HepG2 (cell line): Measurements from ENCODE around the gene P4HTM. TPM values are rescaled to one million over a fixed set of nuclear protein-coding genes. Genes with fewer than 3 reads are reported as not detected.

Source experiments
- ARID2 ChIP-seq: sonication (generic); formaldehyde crosslinking; IDR thresholded peaks from 2 replicates; pipeline ENCODE4 v1.8.1; 2022; ENCODE audit warnings: mild to moderate bottlenecking, missing genetic modification reagents, borderline replicate concordance
- DPF2 ChIP-seq: sonication (generic); formaldehyde crosslinking; IDR thresholded peaks from 2 replicates; pipeline ENCODE4 v1.4.0; 2020; ENCODE audit warnings: mild to moderate bottlenecking, low read depth, missing genetic modification reagents, borderline replicate concordance
- KLF16 ChIP-seq, 2 experiments: sonication (generic) in 1 of 2; formaldehyde crosslinking in 1 of 2; IDR thresholded peaks; 2 replicates each; pipeline versions ENCODE4 v1.6.1 to v1.8.0; 2016 to 2023; ENCODE audit warnings: missing genetic modification reagents in 2 of 2, missing compliant biosample characterization in 1 of 2
- LRRFIP1 ChIP-seq: sonication (generic); formaldehyde crosslinking; conservative IDR thresholded peaks from 2 replicates; pipeline ENCODE4 v1.4.0; 2020; ENCODE audit warnings: missing genetic modification reagents
- MAZ ChIP-seq, 2 experiments: sonication (generic) in 1 of 2; formaldehyde crosslinking in 1 of 2; IDR thresholded peaks; 2 replicates each; pipeline versions ENCODE4 v1.5.0 to v1.6.1; 2012 to 2020; ENCODE audit warnings: low read depth in 2 of 2, mild to moderate bottlenecking in 2 of 2, borderline replicate concordance in 1 of 2, improper control_type of control experiment in 1 of 2, low read length in 1 of 2, missing genetic modification reagents in 1 of 2, moderate library complexity in 1 of 2
- NR0B2 ChIP-seq: sonication (generic); formaldehyde crosslinking; IDR thresholded peaks from 2 replicates; pipeline ENCODE4 v1.4.0; 2020; ENCODE audit warnings: mild to moderate bottlenecking, missing genetic modification reagents
- PHF8 ChIP-seq: sonication (generic); formaldehyde crosslinking; IDR thresholded peaks from 2 replicates; pipeline ENCODE4 v1.5.0; 2020; ENCODE audit warnings: missing genetic modification reagents
- SALL2 ChIP-seq: sonication (generic); formaldehyde crosslinking; IDR thresholded peaks from 2 replicates; pipeline ENCODE4 v1.8.1; 2023; ENCODE audit warnings: mild to moderate bottlenecking, missing genetic modification reagents, inconsistent platforms
- TGIF2 ChIP-seq: IDR thresholded peaks from 2 replicates; pipeline ENCODE4 v1.6.1; 2016; ENCODE audit warnings: control low read depth, missing compliant biosample characterization
- YEATS2 ChIP-seq: sonication (generic); formaldehyde crosslinking; IDR thresholded peaks from 2 replicates; pipeline ENCODE4 v1.4.0; 2020; ENCODE audit warnings: missing genetic modification reagents, borderline replicate concordance
- ZNF556 ChIP-seq: sonication (generic); formaldehyde crosslinking; IDR thresholded peaks from 2 replicates; pipeline ENCODE4 v1.4.0; 2020; ENCODE audit warnings: mild to moderate bottlenecking, missing genetic modification reagents, borderline replicate concordance
- ZNF557 ChIP-seq: sonication (generic); formaldehyde crosslinking; IDR thresholded peaks from 2 replicates; pipeline ENCODE4 v1.4.0; 2020; ENCODE audit warnings: missing genetic modification reagents
- ZNF644 ChIP-seq: IDR thresholded peaks from 2 replicates; pipeline ENCODE4 v1.6.1; 2016; ENCODE audit warnings: low read depth
- ZNF749 ChIP-seq: sonication (generic); formaldehyde crosslinking; IDR thresholded peaks from 2 replicates; pipeline ENCODE4 v1.8.0; 2022; ENCODE audit warnings: mild to moderate bottlenecking, missing genetic modification reagents, moderate library complexity, borderline replicate concordance
- polyA plus RNA-seq, 8 experiments: library from polyadenylated mRNA; depleted of rRNA in 3 of 8; stranded (reverse) in 7 of 8; unstranded in 1 of 8; fragments of >200 nt; fragmentation: Illumina TruSeq in 4 of 8; extraction: Trizol in 4 of 8; gene quantifications; 2 replicates each; pipeline versions ENCODE4 v1.2.1 to v1.2.3, GENCODE V29; 2011 to 2016; ENCODE audit warnings: low read depth in 4 of 8, missing spikeins in 1 of 8, mixed read lengths in 1 of 8; ENCODE audit not compliant: insufficient read depth in 1 of 8
- total RNA-seq, 5 experiments: library from RNA; depleted of rRNA; stranded (reverse); fragments of >200 nt; fragmentation: Illumina TruSeq; extraction: Trizol; gene quantifications; 2 replicates each; pipeline ENCODE4 v1.2.3, GENCODE V29; 2016; ENCODE audit warnings: low read depth in 1 of 5
- TF ChIP-seq, protein P1 (sequence below): sonication (generic); formaldehyde crosslinking; IDR thresholded peaks from 2 replicates; pipeline ENCODE4; 2020; ENCODE audit warnings: missing genetic modification reagents, mild to moderate bottlenecking, borderline replicate concordance
- TF ChIP-seq, protein P2 (sequence below): sonication (generic); formaldehyde crosslinking; IDR thresholded peaks from 2 replicates; pipeline ENCODE4 v1.5.1; 2020; ENCODE audit warnings: missing genetic modification reagents, mild to moderate bottlenecking, borderline replicate concordance
- TF ChIP-seq, protein P3 (sequence below): sonication (generic); formaldehyde crosslinking; IDR thresholded peaks from 2 replicates; pipeline ENCODE4 v1.5.0; 2020; ENCODE audit warnings: missing genetic modification reagents

The P4HTM gene
- total and polyA plus RNA-seq, 2 of the 13 experiments (the other 11 are each of a cell fraction or from before 2014, with no cell fraction given): 0.01 TPM; not detected in 1

DNA sequence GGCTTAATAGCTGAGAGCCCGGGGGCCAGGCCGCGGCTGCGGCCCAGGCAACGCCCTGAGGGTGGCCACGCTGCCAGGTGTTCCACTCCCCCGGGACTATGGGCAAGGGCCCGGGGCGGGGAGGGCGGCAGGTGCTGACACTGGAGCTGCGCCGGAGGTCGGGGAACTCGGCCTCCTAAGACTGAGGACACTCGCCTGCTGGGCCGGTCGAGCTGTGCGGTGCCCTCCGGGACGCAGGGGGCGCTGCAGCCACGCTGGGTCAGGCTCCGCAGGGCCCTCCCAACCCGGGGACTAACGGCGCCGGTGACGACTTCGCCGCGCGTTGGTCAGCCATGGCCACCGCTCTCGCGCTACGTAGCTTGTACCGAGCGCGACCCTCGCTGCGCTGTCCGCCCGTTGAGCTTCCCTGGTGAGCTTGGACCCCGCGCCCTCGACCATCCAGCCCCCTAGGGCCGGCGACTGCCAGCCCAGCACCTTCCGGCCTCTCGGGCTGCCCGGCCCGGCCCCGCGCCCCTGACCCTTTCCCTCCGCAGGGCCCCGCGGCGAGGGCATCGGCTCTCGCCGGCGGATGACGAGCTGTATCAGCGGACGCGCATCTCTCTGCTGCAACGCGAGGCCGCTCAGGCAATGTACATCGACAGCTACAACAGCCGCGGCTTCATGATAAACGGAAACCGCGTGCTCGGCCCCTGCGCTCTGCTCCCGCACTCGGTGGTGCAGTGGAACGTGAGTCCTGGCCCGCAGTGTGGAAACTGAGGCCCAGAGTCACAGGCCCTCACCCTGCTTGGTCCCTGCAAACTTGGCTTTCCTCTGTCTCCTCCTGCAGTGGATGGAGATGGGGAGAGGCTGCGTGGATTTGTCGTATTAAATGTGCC lies 32.0 kb downstream of the P4HTM start, which contains the start of gene NDUFAF3 (continued):
- TF ChIP-seq SALL2 (CRISPR knock-in tag) (peak; percentile 65), KLF16 (CRISPR knock-in tag; IDR thresholded peaks at IDR 0.05) (no peak; a peak in 2 of 4 replicates), YEATS2 (CRISPR knock-in tag) (peak; percentile 91), TGIF2 (peak; percentile 82), ARID2 (CRISPR knock-in tag) (0 out of 2 replicates have a peak, but pooled peaks have one; percentile 19), DPF2 (no peak), PHF8 (CRISPR knock-in tag) (peak; percentile 83), LRRFIP1 (CRISPR knock-in tag) (no peak), MAZ (IDR thresholded peaks at IDR 0.05; ENCODE audit: borderline replicate concordance, low read depth, low read length) (peak; percentile 67), MAZ (CRISPR knock-in tag; IDR thresholded peaks at IDR 0.05; ENCODE audit: low read depth) (peak; percentile 45; the same call in 1 of the 2 replicates), ZNF557 (CRISPR knock-in tag) (peak; percentile 85; the same call in 1 of the 2 replicates), ZNF749 (CRISPR knock-in tag) (no peak), ZNF556 (CRISPR knock-in tag) (peak; percentile 82; the same call in 1 of the 2 replicates), ZNF644 (no peak), NR0B2 (CRISPR knock-in tag) (peak; percentile 76; the same call in 1 of the 2 replicates)
- TF ChIP-seq, protein P1, sequence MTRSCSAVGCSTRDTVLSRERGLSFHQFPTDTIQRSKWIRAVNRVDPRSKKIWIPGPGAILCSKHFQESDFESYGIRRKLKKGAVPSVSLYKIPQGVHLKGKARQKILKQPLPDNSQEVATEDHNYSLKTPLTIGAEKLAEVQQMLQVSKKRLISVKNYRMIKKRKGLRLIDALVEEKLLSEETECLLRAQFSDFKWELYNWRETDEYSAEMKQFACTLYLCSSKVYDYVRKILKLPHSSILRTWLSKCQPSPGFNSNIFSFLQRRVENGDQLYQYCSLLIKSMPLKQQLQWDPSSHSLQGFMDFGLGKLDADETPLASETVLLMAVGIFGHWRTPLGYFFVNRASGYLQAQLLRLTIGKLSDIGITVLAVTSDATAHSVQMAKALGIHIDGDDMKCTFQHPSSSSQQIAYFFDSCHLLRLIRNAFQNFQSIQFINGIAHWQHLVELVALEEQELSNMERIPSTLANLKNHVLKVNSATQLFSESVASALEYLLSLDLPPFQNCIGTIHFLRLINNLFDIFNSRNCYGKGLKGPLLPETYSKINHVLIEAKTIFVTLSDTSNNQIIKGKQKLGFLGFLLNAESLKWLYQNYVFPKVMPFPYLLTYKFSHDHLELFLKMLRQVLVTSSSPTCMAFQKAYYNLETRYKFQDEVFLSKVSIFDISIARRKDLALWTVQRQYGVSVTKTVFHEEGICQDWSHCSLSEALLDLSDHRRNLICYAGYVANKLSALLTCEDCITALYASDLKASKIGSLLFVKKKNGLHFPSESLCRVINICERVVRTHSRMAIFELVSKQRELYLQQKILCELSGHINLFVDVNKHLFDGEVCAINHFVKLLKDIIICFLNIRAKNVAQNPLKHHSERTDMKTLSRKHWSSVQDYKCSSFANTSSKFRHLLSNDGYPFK: peak; percentile 72
- TF ChIP-seq, protein P2, sequence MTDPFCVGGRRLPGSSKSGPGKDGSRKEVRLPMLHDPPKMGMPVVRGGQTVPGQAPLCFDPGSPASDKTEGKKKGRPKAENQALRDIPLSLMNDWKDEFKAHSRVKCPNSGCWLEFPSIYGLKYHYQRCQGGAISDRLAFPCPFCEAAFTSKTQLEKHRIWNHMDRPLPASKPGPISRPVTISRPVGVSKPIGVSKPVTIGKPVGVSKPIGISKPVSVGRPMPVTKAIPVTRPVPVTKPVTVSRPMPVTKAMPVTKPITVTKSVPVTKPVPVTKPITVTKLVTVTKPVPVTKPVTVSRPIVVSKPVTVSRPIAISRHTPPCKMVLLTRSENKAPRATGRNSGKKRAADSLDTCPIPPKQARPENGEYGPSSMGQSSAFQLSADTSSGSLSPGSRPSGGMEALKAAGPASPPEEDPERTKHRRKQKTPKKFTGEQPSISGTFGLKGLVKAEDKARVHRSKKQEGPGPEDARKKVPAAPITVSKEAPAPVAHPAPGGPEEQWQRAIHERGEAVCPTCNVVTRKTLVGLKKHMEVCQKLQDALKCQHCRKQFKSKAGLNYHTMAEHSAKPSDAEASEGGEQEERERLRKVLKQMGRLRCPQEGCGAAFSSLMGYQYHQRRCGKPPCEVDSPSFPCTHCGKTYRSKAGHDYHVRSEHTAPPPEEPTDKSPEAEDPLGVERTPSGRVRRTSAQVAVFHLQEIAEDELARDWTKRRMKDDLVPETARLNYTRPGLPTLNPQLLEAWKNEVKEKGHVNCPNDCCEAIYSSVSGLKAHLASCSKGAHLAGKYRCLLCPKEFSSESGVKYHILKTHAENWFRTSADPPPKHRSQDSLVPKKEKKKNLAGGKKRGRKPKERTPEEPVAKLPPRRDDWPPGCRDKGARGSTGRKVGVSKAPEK (CRISPR knock-in tag): no peak
- TF ChIP-seq, protein P3, sequence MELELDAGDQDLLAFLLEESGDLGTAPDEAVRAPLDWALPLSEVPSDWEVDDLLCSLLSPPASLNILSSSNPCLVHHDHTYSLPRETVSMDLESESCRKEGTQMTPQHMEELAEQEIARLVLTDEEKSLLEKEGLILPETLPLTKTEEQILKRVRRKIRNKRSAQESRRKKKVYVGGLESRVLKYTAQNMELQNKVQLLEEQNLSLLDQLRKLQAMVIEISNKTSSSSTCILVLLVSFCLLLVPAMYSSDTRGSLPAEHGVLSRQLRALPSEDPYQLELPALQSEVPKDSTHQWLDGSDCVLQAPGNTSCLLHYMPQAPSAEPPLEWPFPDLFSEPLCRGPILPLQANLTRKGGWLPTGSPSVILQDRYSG: peak; percentile 74; the same call in 1 of the 2 replicates
